SU-DHL-6 (cell line): Measurements from ENCODE around the gene WFIKKN2.

Source experiments
- EZH2phosphoT487 ChIP-seq: fragments of 200-600 bp; sonication (generic), shearing (Covaris generic); conservative IDR thresholded peaks from 2 replicates; pipeline ENCODE4 v1.6.1; 2018; ENCODE audit warnings: mild to moderate bottlenecking, antibody characterized with exemption, low read length, moderate library complexity, mixed read lengths
- TF ChIP-seq, protein P1 (sequence below): fragments of 200-600 bp; sonication (generic); IDR thresholded peaks from one replicate; pipeline ENCODE4 v1.5.1; 2017; ENCODE audit warnings: antibody characterized with exemption, mild to moderate bottlenecking, low read length, moderate library complexity; ENCODE audit not compliant: insufficient read depth, poor library complexity, severe bottlenecking

GRCh38 chr17:50863221-50863843 lies 27.9 kb downstream of the WFIKKN2 start:
- no peak for TF ChIP-seq EZH2phosphoT487
- TF ChIP-seq, protein P1, sequence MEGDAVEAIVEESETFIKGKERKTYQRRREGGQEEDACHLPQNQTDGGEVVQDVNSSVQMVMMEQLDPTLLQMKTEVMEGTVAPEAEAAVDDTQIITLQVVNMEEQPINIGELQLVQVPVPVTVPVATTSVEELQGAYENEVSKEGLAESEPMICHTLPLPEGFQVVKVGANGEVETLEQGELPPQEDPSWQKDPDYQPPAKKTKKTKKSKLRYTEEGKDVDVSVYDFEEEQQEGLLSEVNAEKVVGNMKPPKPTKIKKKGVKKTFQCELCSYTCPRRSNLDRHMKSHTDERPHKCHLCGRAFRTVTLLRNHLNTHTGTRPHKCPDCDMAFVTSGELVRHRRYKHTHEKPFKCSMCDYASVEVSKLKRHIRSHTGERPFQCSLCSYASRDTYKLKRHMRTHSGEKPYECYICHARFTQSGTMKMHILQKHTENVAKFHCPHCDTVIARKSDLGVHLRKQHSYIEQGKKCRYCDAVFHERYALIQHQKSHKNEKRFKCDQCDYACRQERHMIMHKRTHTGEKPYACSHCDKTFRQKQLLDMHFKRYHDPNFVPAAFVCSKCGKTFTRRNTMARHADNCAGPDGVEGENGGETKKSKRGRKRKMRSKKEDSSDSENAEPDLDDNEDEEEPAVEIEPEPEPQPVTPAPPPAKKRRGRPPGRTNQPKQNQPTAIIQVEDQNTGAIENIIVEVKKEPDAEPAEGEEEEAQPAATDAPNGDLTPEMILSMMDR: no peak
